GM21717 (cell line): Measurements from ENCODE around the gene LRRC51.
"Not testable (repeated sequence)": the region's sequence is repeated elsewhere in the genome, so short reads cannot be mapped to it uniquely, and the experiment has no call there.

Experiments
- ATAC-seq: cut with Tn5 transposase; IDR thresholded peaks from one replicate; pipeline ENCODE4 v1.9.1; 2021; ENCODE audit warnings: mild to moderate bottlenecking, moderate library complexity; ENCODE audit not compliant: unreplicated experiment

Gene LRRC51

DNA sequence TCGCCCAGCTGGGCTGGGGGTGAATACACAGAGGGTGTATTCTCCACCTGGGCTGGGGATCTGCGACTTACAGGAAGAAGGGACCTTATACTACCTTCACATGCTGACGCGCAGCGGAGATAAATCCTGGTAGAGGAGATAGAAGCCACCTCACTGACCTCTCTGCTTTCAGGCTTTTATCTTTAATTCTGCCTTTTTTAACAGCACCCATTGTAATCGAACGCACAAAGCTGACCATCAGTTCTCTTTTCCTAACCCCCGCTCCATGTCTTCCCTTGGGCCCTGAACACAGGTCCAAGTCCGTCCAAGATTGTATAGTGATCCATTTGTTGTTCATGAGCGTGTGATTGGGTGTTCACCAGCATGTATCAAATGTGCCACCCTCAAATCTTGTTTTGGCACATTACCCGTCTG lies 23.1 kb downstream of the LRRC51 start:
- no peak for ATAC-seq

DNA sequence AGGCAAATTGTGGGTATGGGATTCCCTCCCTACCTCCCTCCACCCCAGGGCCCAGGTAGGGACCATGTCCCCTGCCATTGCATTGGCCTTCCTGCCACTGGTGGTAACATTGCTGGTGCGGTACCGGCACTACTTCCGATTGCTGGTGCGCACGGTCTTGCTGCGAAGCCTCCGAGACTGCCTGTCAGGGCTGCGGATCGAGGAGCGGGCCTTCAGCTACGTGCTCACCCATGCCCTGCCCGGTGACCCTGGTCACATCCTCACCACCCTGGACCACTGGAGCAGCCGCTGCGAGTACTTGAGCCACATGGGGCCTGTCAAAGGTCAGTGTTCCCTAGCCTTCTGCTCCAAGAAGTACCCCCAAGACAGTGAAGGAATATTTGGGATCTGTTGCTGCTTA lies 25.2 kb downstream of the LRRC51 start, which contains the start of gene TOMT:
TSS of gene TOMT (plus strand) at position 37 of the 400 bp plus-strand sequence. CDS start at position 65, 28 bp downstream.
- ATAC-seq = no peak

DNA sequence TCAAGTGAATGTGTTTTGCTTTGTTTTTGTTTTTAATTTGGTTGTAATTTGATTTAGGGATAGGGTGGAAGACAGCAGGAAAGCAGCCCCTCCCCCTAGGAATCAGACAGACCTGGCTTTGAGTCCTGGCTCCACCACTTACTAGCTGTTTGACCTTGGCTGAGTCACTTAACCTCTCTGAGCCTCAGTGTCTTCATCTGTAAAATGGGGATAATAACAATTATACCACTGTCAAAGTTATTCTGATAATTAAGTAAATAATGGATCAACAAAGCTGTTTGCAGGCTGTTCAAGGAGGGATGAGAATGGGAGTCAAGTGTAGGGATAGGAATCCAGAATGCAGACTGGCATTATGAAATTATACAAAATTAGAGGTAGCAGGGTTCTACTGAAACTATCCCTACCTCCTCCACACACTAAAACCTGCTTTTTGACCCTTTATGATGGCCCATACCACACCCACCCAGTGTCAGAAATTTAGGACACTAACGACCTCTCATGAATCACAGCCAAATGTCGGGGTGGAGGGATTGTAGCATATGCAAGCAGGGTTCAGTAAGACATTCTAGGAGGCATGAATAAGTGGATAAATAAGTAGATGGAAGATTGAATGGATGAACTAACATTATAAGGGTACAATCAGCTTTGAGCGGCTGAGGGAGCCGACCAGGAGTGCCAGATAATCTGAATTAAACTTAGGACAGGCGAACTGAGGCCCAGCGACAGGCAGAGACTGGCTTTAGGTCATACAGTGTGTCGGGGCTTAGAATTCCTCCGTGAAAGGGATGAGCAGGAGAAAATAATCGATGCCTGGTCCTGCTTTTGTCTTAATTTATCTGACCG lies 30.9 kb downstream of the LRRC51 start:
- no peak for ATAC-seq

DNA sequence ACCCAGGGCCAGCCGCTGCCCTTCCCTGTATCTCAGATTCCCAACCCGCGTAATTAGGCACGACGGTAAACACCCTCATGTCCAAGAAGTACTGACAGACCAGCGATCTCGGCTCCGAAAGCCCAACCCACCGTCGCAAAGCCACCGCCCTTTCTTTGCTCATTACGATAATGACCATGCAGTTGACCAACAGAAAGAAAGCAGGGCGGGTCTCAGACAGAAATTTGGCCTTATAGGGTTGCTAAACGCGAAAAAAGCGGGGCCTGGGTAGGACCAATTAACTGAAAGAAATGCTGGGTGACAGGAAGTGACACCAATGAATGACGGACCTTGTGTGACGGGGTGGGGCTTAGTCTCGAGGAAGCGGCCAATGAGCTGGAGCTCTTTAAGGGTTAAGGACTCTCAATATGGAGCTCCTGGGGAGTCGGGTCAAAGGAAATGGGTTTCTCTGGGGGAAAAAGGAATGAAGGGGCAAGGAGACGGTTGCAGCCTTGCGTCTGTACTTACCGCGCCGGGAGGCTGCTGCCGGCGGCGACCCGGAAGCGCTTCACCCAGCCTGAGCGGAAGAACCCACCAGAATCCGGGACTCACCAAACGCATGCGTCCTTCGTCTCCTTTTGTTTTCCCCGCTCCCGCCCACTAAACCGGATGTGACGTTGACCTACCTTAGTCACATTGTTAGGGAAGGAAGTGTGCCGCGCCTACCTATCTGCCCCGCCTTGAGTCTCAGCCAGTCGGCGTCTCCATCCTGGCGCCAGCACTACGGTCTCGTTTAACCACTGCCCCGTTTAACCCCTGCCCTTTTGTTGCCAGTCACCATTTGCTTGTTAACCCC lies 31.7 kb downstream of the LRRC51 start, which contains the start of gene ANAPC15:
TSS of gene ANAPC15 (minus strand) at position 553 of the 835 bp plus-strand sequence. CDS start 1,419 bp downstream, outside the sequence.
- ATAC-seq = peak; percentile 79

DNA sequence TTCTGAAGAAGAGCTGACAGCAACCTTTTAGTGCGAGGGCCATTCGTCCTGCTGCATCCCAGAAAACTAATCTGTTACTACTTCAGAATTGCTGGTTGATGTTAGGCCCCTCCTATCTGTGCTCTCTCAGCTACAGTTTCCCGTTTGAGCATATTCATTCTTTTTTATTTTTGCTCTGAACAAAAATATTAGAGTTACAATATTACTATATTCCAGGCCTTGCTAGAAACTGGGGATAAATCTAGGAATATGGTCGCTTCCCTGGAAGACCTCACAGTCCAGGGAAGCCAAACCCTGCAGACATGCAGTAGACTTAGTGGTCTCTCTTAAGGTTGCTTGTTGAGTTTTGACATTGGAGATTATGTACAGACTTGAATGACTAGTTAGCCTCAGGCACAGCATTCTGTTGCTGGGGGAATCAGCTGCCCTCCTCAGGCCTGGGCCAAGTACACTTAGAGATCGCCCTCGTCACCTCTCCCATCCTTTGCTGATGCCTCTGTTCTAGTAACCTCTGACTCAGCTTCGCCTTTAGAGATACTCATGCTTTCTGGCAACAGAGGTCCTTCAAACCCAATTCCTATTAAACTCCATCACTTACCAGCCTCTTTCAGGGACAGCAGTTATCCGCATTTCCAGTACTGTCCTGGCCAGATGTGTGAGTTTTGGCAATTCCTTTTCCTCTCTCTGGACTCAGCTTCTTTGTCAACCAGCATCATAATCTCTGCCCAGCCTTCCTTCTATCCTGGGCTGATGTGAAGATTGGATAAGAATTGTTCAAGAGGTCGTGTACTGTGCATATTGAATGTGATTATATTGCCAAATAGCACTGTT lies 32.5 kb downstream of the LRRC51 start:
- ATAC-seq = no peak

DNA sequence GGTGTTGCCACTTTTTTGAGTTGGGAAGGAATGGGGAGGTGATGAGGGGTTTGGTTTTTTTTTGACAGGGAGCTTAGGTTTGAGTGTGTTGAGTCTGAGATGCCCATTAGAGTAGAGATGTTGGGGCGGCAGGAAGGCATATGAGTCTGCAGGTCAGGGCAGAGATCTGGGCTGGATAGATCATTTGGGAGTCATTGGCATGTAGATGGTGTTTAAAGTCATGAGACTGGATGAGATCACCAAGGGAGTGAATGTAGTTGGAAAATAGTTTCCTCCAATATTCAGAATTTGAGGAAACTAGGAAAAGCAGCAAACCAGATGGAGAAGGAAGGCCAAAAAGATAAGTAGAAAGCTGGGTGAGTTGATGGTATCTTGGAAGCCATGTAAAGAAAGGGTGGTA lies 33.9 kb downstream of the LRRC51 start:
- no peak for ATAC-seq

DNA sequence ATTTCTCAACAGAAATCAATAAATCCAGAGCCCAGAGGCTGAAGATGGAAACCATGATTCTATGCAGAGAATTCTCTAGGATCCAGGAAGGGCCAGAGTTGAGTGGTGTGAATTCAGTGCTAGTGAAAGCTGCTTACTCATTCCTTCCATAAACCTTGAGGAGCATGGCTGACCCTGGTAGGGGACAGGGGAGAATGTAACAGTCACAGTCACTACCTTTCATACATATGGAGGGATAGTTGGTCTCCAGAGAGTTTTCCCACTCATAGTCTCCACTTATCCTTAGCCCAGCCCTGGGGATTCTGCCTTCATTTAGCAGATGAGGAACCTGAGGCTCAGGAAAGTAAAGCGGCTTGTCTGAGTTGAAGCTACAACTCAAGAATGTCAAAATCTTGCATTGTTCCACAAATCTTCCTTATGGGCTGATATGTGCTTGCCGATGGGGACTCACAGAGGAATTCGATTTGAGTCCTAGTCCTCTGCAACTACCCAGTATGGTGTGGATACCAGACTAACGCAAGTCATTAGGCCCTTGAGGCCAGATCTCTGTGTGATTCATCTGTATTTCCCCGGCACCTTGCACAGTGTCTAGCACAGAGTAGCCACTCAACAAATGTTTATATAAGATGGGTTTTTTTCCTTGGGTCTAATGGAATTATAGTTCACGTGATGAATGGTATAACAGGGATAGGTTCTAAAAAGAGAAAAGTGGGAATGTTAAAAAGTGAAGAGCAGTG lies 35.5 kb downstream of the LRRC51 start:
- no peak for ATAC-seq

DNA sequence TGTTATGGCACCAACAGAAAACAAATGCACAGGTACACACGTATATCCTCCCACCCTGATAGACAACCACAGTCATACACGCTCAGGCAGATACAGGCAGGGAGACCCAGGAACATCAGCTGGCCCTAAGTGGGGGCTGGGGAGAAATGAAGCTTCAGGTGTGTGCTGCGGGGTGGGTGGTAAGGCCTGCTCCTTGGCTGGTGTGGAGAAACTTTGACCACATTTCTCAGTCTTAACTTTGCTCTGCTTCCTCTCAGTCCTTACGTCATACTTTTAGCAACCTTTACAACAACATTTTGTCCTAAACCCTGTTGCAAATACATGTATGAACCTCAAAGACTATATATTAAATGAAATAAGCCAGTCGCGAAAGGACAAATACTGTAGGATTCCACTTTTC lies 38.5 kb downstream of the LRRC51 start:
- no peak for ATAC-seq

DNA sequence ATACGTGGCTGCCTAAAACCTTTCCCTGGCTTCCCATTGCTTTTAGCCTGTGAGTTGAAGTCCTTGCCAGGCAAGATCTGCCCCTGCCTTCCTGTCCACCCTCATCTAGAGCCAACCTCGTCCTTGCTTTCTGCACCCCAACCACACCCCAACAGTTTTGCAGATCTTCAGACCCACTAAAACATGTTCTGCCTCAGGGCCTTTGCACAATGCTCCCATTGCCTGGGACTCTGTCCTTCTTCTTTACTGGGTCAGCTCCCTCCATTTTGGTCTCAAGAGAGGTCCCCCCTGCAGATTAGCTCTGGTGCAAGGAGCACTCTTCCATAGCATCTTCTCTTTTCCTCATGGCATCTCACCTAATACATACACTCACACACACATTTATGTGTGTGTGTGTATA lies 40.3 kb downstream of the LRRC51 start:
- ATAC-seq = no peak

DNA sequence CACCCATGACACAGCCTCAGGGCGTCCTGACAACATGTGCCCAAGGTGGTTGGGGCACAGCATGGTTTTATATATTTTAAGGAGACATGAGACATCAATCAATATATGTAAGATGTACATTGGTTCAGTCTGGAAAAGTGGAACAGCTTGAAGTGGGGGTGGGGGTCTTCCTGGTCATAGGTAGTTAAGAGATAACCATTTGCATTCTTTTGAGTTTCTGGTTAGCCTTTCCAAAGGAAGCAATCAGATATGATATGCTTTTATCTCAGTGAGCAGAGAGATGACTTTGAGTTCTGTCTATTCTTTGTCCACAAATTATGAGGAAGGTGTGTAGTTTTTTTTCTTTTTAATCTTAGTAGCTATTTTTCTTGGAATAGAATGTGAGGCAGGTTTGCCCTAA lies 42.0 kb downstream of the LRRC51 start:
- ATAC-seq = no peak

DNA sequence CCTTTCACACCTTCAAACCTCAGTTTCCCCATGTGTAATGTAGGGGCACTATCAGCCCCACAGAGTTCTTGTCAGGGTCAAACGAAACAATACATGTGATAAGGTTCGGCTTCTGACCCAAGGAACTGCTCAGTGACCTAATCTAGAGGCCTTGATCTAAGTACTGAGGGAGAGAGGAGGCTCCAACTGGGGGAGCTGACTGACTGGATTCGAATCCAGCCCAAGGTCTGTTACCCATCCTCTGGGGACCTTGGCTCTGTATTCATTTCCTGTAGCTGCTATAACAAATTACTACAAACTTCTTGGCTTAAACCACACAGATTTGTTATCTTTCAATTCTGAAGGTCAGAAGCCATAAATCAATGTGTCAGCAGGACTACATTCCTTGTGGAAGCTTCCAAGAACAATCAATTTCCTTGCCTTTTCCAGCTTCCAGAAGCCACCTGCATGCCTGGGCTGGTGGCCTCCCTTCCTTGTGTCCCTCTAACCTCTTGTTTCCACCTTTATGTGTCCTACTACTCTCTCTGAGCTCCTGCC lies 42.5 kb downstream of the LRRC51 start:
- no peak for ATAC-seq

DNA sequence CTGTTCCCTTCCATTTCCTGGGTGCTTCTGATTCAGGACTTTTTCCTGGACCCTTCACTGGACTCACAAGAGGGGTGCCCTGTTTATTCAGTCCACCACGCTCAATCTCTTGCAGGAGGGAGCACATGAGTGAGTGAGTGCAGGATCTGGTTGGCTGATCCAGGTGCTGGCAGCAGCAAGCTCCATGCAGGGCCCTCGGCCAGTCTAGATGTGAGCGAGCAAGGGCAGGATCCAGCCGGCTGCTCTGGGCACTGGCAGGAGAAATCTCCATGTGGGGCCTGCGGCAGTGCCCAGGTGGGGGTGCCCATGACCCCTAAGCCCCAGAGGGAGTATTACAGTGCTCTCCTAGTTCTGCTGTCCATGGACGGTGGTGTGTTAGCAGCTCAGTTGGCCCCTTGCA lies 43.4 kb downstream of the LRRC51 start:
- no peak for ATAC-seq

DNA sequence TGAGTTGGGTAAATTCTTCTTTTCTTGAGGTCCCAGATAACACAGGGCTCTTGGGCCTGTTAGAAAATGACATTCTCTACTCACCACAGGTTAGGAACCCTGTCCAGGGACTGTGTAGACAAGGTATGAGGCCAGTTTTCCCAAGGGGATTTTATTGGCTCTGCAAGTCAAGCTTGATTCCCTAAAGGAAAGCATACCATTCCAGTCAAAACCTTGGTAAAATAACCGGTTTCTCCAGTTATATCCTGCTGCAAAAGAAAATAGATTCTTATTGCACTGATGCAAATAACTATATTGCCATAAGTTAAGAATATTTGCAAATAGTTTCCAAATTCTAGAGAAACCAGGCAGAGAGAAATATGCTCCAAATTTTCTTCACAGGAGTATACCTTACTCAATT lies 45.3 kb downstream of the LRRC51 start:
- ATAC-seq = no peak

DNA sequence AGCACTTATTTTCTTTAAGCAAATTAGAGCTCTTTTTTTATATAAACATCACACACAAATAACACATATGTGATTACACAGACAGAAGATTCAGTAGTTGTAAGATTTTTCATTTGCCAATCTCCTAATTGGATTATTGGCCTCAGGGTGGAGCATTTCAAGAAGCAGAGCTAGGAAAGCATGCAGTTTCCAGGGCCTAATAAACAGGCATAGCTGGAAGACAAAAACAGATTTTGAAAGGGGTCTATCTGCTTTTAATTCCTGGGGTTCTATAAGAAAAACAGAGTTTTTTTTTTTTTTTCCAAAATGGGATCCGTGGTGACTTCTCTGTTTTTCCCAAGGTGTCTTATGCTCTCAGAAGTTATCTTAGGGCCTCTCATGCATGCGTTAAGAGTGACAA lies 47.3 kb downstream of the LRRC51 start:
- no peak for ATAC-seq

DNA sequence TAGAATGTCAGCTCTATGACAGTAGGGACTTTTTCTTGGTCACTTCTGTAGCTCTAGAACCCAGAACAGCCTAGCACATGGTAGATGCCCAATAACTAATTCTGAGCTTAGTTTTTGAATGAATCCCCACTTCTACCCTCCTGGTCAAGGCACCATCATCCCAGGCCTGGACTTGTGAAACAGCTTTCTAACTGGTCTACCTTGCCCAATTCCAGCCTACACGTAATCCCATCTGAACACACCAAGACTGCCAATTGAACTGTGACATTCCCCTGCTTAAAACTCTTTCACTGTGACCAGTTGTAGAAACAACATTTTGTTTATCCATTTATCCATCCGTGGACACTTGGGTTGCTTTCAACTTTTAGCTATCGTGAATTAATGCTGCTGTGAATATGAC lies 48.7 kb downstream of the LRRC51 start:
- ATAC-seq = no peak

DNA sequence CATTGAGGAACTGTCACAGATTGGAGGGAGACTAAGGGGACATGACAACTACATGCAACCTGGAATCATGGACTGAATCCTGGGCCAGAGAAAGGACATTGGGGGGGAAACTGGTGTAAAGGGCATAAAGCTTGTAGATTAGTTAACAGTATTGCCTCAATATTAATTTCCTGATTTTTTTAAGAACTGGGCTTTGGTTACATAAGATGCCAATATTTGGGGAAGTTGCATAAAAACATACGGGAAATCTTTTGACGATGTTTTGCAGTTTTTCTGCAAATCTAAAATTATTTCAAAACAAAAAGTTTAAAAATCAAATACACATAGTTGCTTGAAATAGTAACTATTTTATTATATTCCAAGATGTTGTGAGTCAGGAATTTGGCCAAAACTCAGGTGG lies 52.0 kb downstream of the LRRC51 start:
- no peak for ATAC-seq

DNA sequence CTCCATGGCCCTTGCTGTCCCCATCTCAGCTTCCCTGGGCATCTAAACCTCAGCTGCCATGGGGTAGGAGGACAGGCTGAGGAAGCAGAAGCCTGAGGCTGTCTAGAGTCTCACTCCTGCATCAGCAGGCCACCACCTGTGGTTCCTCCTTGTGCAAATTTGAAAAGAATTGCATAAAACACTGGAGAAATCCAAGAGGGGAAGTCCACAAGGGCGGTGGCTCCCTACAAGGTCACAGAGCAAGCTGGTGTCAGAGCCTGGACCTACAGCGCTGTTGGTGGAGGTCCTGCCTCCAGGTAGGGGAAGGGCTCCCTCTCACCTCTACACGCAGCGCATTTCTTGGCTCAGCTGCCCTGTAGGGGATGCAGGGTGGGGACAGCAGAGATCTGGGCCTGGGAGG lies 54.8 kb downstream of the LRRC51 start, which contains the start of gene FOLR3:
TSS of gene FOLR3 (plus strand) at position 253 of the 400 bp plus-strand sequence. CDS start 228 bp downstream, outside the sequence.
- ATAC-seq = not testable (repeated sequence)

DNA sequence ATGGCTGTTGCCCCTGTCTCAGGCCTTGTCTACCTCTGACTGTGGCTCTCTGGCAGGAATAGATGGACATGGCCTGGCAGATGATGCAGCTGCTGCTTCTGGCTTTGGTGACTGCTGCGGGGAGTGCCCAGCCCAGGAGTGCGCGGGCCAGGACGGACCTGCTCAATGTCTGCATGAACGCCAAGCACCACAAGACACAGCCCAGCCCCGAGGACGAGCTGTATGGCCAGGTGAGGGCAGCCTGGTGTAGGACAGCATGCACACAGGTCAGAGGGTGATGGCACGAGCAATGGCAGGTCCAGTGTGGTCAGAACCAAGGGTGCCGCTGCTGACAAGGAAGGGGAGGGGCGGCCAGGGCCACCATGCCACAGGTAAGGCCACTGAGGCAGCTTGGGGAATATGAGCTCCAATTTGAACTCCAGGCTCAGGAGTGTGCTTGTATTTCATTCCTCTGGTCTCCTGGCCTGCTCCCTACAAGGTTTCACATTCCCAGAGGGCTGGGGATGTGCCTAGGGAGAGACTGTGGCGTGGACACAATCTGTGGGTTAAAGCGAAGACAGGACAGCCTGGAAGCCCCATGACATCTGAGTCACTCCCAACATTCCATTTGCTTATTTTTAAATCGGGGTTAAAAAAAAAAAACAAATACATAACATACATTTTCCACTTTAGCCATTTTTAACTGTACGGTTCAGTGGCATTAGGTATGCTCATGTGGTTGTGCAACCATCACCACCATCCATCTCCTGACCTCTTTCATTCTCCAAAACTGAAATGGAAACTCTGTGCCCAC lies 55.4 kb downstream of the LRRC51 start:
- ATAC-seq = no peak

DNA sequence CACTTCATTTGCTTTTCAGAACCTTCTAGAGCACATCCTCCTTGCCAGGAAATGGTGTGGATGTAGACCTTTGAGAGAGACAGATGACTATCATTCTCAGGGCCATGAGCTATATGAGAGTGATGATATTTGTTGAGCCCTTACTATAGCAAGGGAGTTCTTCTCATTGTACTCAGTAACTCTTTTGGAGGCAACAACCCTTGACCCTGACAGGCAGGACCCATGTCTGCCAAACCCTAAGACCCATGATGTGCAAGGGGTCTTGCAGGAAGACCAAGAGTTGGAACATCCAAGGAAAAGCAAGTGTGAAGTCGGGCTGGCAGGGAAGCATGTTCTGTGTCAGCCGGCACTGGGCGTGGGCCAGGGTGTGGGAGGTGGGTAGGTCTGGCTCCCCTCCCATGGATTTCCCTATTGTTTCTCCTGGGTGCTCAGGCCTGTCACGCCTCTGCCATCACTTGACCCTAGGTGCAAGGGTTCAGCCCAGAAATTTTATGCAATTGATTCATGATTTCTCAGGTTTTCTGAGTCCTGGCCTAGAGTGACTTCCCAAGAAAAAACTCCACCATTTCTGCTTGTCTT lies 56.1 kb downstream of the LRRC51 start:
- ATAC-seq = no peak
